ENCODE data around the gene PACS2.
"Not testable (repeated sequence)": the region's sequence is repeated elsewhere in the genome, so short reads cannot be mapped to it uniquely, and the experiment has no call there.

The PACS2 gene

GRCh38 chr14:105275267-105275946 is 39.1 kb upstream of the PACS2 start:
- Histone ChIP-seq H3K27ac (peak overlapping the region; percentile 50), H3K4me1 (peaks cover 86% of the 10 kb centered on the region), H3K27me3 (no peaks in the 10 kb centered on the region), H4K20me1 (peaks cover 75% of the 10 kb centered on the region), H3K36me3 (peaks cover 25% of the 10 kb centered on the region), H3K4me2 (peak overlapping the region; percentile 71), H3K9ac (peak overlapping the region; percentile 34; the same call in 1 of the 2 replicates), H3K4me3 (no peak overlapping the region), H3K9me3 (no peaks in the 10 kb centered on the region)
- no peak for TF ChIP-seq Cebpa-rat (IDR thresholded peaks at IDR 0.05)

- not testable (repeated sequence) for H3K9me3 ChIP-seq, H3K27me3 ChIP-seq, H3K4me3 ChIP-seq
- Histone ChIP-seq H3K4me1 (peaks cover 86% of the 10 kb centered on the region), H3K27ac (peak overlapping the region; percentile 64), H3K9ac (peak overlapping the region; percentile 48; the same call in 1 of the 2 replicates), H3K36me3 (peaks cover 28% of the 10 kb centered on the region), H4K20me1 (peaks cover 74% of the 10 kb centered on the region), H3K4me2 (peak overlapping the region; percentile 60)
Observed at GRCh38 chr14:105277448-105277847, 37.1 kb upstream of the PACS2 start.

DNA sequence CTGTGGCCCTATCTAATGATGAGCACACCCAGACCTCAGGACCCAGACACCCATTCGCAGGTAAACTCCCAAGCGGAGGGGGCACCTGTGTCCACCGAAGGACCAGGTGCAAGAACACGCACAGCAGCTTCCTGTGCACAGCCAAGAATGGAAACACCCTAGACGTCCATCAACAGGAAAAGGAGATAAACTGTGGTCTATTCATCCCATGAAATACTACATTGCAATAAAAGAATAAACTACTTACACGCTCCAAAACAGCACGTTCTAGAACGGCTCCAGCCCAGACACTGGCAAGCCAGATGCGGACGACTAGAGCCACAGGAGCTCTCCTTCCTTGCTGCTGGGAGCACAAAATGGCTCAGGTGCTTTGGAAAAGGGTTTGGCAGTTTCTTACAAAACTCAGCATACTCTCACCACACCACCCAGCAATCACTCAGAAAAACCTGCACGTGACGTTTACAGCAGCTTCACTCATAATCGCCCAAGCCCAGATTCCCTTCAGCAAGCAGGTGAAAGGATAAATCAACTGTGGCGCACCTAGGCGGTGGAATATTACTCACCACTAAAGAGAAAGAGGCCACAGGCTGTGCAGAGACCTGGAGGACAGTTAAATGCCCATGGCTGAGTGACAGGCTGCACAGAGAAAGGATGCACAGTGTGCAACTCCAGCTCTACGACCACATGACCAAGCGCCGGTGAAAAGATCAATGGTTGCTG is 34.7 kb upstream of the PACS2 start:
- no peak overlapping the region for H3K27ac ChIP-seq
- peaks cover 22% of the 10 kb centered on the region for H3K36me3 ChIP-seq
- H3K9me3 ChIP-seq: no peaks in the 10 kb centered on the region
- no peak overlapping the region for H3K9ac ChIP-seq
- H3K4me1 ChIP-seq: peaks cover 86% of the 10 kb centered on the region
- H4K20me1 ChIP-seq: peaks cover 75% of the 10 kb centered on the region
- no peak for TF ChIP-seq Cebpa-rat (IDR thresholded peaks at IDR 0.05)
- H3K27me3 ChIP-seq: no peaks in the 10 kb centered on the region
- H3K4me3 ChIP-seq: no peak overlapping the region
- peak overlapping the region; percentile 88 for H3K4me2 ChIP-seq

DNA sequence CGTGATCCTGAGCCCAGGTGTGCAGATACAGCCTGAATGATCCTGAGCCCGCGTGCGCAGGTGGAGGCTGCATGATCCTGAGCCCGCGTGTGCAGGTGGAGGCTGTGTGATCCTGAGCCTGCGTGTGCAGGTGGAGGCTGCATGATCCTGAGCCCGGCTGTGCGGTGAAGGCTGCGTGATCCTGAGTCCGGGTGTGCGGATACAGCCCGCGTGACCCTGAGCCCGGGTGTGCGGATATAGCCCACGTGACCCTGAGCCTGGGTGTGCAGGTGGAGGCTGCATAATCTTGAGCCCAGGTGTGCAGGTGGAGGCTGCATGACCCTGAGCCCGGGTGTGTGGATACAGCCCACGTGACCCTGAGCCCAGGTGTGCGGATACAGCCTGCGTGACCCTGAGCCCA is 34.0 kb upstream of the PACS2 start:
- peaks cover 22% of the 10 kb centered on the region for H3K36me3 ChIP-seq
- H4K20me1 ChIP-seq: peaks cover 68% of the 10 kb centered on the region
- peak overlapping the region; percentile 88; the same call in 1 of the 2 replicates for H3K4me2 ChIP-seq
- no peak overlapping the region; the same call in 1 of the 2 replicates for H3K27ac ChIP-seq
- H3K9me3 ChIP-seq: no peaks in the 10 kb centered on the region
- H3K4me1 ChIP-seq: peaks cover 86% of the 10 kb centered on the region
- H3K9ac ChIP-seq: no peak overlapping the region
- H3K27me3 ChIP-seq: no peaks in the 10 kb centered on the region
- no peak overlapping the region for H3K4me3 ChIP-seq
- TF ChIP-seq Cebpa-rat (IDR thresholded peaks at IDR 0.05): no peak

- no peak overlapping the region for H3K4me3 ChIP-seq
- peaks cover 92% of the 10 kb centered on the region for H3K4me1 ChIP-seq
- no peaks in the 10 kb centered on the region for H3K27me3 ChIP-seq
- H3K9me3 ChIP-seq: no peaks in the 10 kb centered on the region
- peak overlapping the region; percentile 88 for H3K4me2 ChIP-seq
- H3K9ac ChIP-seq: peak overlapping the region; percentile 59; the same call in 1 of the 2 replicates
- H3K36me3 ChIP-seq: peaks cover 26% of the 10 kb centered on the region
- peaks cover 73% of the 10 kb centered on the region for H4K20me1 ChIP-seq
- no peak for TF ChIP-seq Cebpa-rat (IDR thresholded peaks at IDR 0.05)
- peak overlapping the region; percentile 48; the same call in 1 of the 2 replicates for H3K27ac ChIP-seq
Observed at GRCh38 chr14:105281371-105282097, 33.0 kb upstream of the PACS2 start.

DNA sequence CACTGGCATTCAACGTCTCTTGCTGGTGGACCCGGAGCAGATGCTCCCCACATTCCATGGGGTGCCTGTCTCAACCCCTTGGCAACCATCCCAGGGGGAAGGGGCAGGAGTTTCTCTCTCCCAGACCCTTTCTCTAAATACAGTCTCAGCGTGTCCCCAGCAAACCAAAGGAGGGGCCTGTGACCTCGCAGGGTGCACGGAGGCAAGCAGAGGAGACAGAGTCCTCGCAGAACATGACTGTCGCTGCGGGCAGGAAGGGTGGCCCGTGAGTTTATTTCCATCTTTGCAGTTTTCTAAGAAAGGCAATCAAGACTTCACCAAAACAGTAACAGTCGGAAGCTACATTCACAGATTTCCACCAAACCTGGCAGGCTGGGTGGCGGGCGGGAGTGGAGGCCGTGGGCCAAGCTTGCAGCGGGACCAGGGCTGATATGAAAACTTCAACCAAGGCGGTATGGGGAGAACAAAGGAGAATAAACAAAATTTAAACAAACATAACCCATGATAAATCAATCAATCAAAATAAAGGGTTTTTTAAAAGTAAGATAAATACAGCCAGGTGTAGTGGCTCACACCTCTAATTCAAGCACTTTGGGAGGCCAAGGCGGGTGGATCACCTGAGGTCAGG is 32.3 kb upstream of the PACS2 start:
- no peak for TF ChIP-seq Cebpa-rat (IDR thresholded peaks at IDR 0.05)
- peak overlapping the region; percentile 59 for H3K9ac ChIP-seq
- H3K4me2 ChIP-seq: peak overlapping the region; percentile 88

DNA sequence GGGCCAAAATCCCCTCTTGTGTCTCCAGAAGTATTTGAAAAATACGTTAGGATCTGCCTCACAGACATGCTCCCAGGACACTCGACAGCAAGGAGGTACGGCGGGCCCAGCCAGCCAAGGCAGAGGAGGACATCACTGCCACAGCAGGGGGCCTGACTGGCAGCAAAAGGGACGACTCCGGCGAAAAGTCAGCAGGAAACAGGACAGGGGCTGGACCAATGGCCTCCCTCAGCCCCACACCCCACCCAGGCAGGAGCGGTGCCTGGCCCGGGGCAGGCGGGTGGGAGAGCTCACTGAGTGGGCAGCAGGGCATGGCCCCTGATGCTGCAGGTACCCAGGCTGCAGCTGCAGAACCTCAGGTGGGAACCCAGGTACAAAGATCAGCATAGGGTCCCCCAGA is 31.5 kb upstream of the PACS2 start:
- Histone ChIP-seq H3K9ac (peak overlapping the region; percentile 59), H3K4me2 (peak overlapping the region; percentile 88), H4K20me1 (peaks cover 84% of the 10 kb centered on the region), H3K36me3 (peaks cover 26% of the 10 kb centered on the region), H3K27me3 (no peaks in the 10 kb centered on the region), H3K9me3 (no peaks in the 10 kb centered on the region), H3K27ac (peak overlapping the region; percentile 84), H3K4me3 (peak overlapping the region; percentile 27; the same call in 1 of the 2 replicates), H3K4me1 (peaks cover 99% of the 10 kb centered on the region)
- no peak for TF ChIP-seq Cebpa-rat (IDR thresholded peaks at IDR 0.05)

More for the DNA sequence above, 32.3 kb upstream of the PACS2 start:
- Histone ChIP-seq H3K9me3 (no peaks in the 10 kb centered on the region), H3K27ac (peak overlapping the region; percentile 84), H3K27me3 (no peaks in the 10 kb centered on the region), H3K4me3 (no peak overlapping the region), H4K20me1 (peaks cover 80% of the 10 kb centered on the region), H3K4me1 (peaks cover 99% of the 10 kb centered on the region), H3K36me3 (peaks cover 26% of the 10 kb centered on the region)

DNA sequence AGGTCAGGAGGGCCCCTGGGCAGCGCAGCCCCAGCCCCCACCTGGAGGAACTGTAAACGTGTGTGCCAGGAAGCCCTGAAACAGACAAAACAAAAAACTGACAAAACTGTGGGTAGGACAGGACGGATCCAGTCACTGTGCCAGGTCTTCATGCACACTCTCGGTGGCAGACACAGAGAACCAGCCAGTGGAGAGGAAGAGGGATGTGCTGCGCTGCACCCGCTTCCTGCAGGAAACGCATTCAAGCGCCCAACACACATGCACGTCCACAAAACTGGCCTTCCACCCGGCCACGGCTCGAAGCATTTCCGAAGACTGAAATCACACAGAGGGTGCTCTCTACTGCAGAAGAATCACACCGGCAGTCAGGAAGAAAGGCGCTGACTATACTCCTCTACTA is 30.6 kb upstream of the PACS2 start:
- Histone ChIP-seq H3K9me3 (no peaks in the 10 kb centered on the region), H4K20me1 (peaks cover 80% of the 10 kb centered on the region), H3K4me2 (peak overlapping the region; percentile 88), H3K36me3 (peaks cover 26% of the 10 kb centered on the region), H3K4me1 (peaks cover 99% of the 10 kb centered on the region), H3K27ac (peak overlapping the region; percentile 84), H3K9ac (peak overlapping the region; percentile 59), H3K4me3 (peak overlapping the region; percentile 27; the same call in 1 of the 2 replicates), H3K27me3 (no peaks in the 10 kb centered on the region)
- TF ChIP-seq Cebpa-rat (IDR thresholded peaks at IDR 0.05): no peak

DNA sequence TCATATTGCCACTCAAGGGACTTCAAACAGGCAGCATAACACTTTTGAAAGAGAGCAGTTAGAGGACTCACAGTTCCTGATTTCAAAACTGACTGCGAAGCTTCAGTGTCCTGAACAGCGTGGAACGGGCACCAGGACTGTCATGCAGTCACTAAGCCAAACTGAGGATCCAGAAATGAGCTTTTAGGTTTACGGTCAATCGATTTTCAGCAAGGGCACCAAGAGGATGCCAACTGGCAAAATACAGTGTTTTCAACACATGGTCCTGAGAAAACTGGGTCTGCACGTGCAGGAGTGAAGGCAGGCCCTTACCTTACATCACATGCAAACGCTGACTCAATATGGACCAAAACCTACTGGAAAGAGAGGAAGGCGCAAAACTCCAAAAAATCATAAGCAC is 29.4 kb upstream of the PACS2 start:
- H3K27me3 ChIP-seq: no peaks in the 10 kb centered on the region
- peaks cover 100% of the 10 kb centered on the region for H3K4me1 ChIP-seq
- no peaks in the 10 kb centered on the region for H3K9me3 ChIP-seq
- peak overlapping the region; percentile 84; the same call in 1 of the 2 replicates for H3K27ac ChIP-seq
- peaks cover 80% of the 10 kb centered on the region for H4K20me1 ChIP-seq
- H3K4me2 ChIP-seq: peak overlapping the region; percentile 88
- TF ChIP-seq Cebpa-rat (IDR thresholded peaks at IDR 0.05): no peak
- H3K36me3 ChIP-seq: peaks cover 17% of the 10 kb centered on the region
- H3K4me3 ChIP-seq: no peak overlapping the region
- H3K9ac ChIP-seq: no peak overlapping the region
